Amygdala (tissue), 56 donors: Measurements from ENCODE around the gene SPOCK1.

Experiments used
- DNase-seq, 56 donors: peaks; one replicate each; lab custom pipeline; 2025; lab: John Stamatoyannopoulos, UW

SPOCK1 gene

DNA sequence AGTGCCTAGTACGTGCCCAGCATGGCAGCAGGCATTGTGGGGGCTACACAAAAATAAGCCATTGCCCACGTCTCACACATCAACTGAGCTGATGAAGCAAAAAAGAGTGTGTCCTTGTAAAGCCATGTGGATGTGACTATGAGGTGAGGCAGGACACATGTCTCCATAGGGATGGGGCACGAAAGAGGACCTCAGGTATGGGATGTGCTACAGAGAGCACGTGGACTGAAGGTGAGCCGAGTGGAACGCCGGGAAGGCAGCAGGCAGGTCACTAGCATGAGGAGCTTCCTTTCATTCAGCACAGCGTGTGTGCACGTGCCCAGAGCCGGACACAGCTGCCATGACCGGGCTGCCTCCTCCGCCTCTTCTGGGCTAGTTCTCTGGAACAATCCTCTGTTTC lies 429.8 kb downstream of the SPOCK1 start:
- peak in 11 of 56 donors; percentile 1 to 59 (median 25) for DNase-seq

DNA sequence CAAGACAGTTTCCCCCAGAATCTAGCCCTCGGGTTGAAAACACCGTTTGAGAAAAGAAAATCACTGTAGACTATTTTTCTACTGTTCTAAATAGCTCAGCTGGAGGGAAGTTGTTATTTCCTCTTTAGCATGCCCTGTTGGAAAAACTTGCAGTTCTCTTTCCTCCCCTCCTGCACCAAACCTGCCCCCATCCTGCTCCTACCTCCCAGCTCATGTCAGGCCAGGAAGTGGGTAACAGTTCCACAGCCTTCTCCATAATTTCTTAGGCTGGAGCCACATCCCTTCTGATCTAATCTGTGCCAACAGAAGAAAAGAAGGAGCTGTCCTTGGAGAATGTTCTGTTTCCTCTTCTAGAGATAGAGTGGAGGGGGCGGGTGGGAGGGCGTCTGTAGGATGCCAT lies 437.7 kb downstream of the SPOCK1 start:
- no peak for DNase-seq

DNA sequence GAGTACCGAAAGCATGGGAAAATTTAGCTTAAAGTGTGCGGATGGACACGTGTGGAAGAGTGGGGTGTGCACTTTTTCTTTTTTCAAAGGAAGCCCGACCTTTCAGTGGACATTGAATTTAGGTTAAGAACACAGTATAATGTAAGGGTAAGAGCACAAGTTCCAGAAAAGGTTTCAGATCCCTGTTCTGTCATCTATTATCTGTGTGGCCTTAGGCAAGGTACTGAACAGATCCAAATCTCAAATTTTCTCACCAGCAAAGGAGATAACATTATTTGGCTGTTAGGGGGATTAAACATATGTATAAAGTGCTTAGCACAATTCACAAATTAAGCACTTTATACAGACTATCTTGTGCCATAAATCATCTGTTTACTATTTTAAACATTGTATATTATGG lies 441.0 kb downstream of the SPOCK1 start:
- DNase-seq: no peak

DNA sequence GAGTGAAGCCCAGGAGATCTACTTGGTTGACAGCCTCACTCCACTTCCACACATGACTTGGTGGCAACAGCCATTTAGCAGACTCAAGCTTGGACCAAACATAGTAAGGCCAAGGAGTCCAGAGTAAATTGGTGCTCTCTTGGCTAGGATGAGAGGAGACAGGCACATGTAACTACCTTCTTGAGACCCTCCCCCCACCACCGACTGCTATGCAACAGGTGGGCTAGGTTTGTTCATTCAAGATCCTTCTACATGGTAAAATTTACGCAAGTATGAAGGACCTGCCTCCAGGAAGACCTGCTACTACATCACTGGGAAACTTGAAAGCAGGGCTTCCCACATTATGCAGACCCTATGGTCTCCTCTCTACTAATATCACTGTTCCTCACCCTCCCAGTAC lies 442.4 kb downstream of the SPOCK1 start:
- DNase-seq: no peak

DNA sequence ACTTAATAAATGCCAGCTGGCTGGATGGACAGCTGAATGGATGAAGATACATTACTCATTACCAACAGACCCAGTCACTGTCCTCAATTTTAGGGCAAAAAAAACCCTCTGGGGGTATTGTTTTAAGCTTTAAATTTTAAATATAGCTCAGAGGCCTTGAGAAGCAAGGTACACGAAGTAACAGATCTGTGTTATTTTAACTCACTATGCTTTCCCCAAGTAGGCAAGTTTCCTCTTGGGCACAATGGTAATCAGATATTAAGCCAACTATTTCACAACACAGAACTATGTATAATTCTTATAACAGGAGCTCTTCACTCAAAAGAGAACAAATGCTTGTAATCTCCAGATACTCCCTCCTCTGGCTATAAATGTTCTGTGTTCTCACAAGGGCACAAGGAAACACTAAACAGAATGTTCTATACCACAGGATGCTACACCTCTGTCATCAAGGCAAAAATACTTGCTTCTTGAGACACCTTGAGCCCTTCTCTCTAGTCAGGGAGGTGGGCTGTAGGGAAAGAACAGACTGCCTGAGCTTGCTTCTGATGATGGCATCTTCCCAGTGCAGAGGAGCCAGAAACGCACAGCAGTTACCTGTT lies 443.8 kb downstream of the SPOCK1 start:
- no peak for DNase-seq

DNA sequence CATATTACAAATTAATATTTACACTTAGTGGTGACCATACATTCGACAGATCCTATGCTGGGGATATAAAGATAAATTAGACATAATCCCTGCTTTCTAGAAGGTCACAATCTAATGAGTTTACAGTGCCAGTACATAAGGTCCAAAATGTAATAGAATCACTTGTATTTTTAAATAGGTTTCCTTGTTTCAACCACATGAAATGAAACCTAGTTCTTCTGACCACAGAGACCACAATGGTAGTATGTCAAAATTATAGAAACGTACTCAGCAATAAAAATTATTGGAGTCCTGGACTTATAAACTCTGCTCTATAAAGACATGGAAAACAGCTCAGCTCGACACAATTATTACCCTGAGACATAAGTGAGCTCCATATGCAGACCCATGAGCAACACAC lies 444.3 kb downstream of the SPOCK1 start:
- no peak for DNase-seq

DNA sequence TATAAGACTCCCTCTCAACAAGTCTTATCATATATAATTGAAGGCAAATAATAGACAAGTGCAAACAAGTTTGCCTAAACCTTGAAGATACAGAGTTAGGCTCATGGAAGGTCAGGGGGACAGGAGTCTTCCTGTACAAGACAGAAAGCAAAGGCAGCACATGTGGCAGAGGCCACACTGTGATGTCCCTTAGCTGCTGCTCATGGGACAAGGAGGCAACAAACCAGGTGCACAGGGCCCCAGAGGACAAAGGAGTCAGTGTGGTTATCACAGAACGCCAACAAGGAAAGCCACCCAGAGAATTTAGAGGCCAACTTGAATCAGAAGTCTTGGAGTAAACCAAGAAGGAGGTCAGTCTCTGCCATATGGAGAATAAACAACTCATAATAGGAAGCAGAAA lies 444.8 kb downstream of the SPOCK1 start:
- no peak for DNase-seq

DNA sequence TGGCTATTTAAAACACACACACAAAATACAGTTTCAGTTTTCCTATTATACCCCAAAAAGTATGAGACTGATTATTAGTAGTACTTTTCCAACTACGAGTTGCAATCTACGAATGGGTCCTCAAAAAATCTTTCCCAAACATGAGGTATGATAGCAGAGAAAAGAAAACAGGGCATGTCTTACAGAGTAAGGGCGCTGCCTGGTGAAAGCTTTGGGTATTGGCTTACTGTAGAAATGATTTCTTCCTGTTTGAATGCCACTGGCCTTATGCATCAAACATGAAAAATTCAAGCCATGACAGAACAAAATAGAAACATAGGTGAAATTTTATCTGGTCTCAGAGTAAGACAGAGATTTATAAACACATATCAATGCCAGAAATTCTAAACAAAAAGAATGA lies 448.0 kb downstream of the SPOCK1 start:
- DNase-seq: no peak

DNA sequence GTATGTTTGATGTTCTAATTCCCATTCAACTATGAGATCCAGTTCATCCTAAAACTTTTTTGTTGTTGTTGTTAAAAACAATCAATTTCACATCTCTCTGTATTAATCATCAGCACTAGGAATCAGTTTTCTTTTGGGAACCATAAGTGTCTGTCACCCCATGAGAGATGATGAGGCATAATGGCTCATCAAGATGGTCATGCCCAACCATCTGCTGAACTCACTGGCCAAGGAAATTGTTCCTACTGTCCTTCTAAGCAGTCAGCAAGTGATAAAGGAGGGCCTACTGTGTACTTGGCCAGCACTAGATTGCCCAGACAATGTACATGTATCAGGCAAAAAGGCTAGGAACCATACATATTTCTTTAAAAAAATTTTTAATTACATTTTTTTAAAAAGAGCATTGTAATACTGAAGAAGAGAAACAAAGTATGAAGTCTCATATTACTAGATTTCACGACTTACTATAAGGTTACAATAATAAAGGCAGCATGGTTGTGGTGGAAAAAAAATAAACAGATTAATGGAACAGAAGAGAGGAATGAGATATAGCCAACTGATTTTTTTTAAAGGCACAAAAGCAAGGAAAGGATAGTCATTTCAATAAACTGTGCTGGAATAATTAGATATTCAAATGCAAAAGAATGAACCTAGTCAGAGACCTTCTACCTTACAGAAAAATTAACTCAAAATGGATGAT lies 458.3 kb downstream of the SPOCK1 start:
- no peak for DNase-seq

DNA sequence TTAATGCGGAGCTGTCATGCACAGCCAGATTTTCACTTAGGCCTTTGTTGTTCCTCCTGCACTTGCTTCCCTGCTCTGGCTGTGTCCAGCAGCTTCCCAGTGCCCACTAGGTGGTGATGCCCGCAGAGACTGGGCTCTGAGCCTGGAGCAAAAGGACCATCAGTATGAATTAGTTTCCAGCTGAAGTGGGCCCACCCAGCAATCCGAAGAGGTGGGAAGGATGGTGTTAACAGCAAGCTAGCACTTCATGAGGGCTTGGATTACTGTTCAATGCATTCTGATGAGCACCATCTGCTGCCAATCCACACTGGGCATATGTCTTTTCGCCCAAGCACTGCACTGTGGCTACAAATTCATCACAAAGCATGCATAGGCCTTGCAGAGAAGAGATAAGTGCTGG lies 459.1 kb downstream of the SPOCK1 start:
- no peak for DNase-seq

DNA sequence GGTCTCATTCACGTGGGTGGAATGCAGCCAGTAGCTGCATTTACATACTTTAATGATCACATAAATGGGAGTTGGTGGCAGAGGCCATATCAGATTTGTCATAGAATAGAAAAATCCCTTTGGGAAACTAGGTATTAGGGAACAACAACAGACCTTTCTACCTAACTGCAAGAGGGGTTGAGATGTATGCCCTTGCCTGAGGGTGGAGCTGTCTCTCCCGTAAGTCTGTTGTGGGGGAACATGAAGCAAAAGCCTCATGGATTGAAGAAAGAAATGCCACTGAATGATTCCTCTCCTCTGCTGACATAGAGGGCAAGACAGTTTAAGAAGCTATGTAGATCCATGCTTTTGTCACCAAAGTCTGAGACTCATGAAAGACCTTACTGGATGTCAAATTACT lies 461.3 kb downstream of the SPOCK1 start:
- no peak for DNase-seq

DNA sequence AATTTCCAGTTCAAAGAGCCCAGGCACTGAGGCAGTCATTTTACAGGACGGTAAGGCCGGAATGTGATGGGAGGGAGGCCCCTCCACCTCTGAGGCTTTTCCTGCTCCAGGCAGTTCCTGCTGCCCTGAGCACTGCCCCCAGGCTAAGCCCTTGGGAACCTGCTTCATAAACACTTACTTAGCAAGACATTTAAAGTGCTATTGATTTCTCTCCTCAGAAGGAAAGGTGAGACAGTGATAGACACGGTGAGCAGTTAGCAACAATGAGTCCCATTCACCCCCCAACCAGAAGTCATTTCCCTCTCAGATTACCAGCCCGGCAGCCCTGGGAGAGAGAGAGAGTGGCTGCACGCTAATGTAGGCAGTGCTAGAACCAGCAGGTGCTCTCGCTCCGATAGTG lies 462.5 kb downstream of the SPOCK1 start:
- DNase-seq: no peak

DNA sequence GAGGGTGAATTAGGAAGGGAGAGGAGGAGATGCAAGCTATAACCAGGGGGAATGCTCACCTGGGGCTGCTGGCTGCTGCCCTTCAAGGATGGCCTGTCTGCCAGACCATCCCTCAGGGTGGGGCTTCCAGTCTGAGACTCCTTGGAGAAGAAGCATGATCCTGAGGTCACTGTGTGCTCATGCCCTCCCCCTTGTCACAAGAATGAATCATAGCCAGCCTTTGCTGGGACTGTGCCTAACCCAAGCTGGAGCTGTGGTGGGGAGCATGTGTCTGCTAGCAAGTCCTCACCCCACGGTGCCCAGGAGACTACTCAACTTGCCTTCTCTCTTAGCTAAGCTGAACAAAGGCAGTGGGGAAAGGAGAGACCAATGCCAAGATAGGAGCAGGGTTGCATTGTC lies 463.6 kb downstream of the SPOCK1 start:
- no peak for DNase-seq

DNA sequence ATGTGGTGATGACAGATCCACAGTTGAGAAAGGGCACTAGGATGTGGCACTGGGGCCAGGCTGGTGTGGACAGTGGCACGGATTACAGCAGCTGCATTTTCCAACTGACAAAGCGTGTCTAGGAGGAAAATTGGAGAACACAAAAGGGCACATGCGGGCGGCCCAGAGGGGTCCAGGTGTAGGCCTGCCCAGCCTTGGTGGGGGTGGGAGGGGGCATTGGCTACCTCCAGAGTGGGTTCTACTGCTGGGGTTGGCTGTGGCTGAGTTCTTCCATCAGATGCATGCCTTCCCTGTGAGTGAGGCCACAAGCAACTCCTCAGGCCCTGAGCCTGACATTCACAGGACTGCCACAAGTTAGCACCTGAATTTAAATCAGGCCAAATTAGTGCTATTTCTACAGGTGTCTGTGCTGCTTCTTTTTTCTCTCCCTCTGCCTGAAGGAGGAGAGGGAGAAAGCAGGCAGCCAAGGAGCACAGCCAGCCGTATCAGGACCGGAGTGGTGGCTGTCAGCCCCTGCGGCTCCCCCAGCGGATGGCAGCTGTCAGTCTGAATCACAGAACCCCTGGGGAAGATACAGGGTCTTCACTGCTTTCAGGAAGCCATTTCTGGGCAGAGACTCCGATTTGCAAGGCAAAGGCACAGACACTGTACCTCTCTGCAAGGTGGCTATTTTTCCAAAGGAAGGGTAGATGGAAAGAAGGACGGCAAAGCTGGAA lies 464.2 kb downstream of the SPOCK1 start:
- DNase-seq: no peak

DNA sequence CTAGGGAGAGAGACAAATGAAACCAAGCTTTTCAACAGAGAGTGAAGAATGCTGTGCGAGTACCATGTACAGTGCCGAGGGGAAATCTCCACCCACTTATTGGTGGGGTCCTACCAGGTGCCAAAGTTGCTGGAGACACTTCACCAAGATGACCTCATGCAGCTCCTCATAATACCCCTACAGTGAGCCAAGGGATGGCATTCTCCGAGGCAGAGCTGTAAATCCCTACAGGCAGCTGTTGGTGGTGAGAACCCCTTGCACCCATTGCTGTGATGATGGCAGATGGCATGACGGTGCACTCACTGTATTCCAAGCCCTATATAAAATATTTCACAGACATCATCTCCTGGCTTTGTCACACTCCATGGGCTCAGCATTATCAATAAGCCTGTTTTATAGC lies 464.9 kb downstream of the SPOCK1 start:
- DNase-seq: no peak

DNA sequence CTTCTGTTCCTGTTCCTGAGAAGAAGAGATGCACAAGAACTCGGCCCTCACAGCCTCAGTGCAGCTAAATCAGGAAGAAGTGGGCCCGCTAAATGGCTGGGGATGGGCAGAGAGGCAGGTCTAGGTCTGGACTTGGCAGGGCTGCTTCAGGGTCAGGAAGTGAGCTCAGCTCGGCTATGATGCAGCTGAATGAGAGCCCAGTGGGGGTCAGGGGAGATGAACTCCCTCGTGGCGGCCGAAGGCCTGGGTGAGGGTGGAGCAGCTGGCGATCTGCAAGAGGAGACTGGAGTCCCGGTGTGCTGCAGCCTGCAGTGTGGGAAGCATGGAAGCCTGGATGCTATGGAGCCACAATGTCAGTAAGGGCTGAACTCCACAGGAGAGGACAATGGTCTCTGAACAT lies 466.2 kb downstream of the SPOCK1 start:
- DNase-seq: no peak

DNA sequence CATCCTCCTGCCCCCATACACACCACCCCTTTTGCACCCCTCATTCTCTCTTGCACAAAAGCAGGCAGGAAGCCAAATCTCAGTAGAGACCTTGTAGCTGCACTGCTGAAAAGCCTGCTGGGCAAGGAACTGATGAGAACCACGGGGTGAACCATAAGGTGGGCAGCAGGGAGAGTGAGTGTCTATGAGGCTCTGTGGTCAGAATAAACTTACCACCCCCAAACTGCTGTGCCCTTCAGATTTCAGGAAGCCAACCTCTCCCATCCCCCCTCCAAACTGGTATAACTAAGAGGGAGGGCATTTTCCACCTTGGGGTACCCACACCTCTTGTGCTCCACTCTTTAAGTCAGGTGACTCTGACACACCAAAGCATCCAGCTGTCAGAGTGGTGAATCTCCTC lies 471.4 kb downstream of the SPOCK1 start:
- DNase-seq: no peak

DNA sequence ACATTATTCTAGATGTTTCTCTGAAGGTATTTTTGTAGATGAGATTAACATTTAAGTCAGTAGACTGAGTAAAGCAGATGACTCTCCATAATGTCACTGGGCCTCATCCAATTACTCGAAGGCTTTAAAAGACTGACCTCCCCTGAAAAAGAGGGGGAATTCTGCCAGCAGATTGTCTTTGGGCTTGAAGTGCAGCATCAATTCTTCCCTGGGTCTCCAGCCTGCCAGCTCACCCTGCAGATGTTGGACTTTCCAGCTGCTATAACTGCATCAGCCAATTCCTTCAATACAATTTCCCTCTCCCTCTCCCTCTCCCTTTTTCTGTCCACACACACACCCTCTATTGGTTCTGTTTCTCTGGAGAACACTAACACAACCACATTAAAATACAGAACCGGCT lies 472.8 kb downstream of the SPOCK1 start:
- no peak for DNase-seq

DNA sequence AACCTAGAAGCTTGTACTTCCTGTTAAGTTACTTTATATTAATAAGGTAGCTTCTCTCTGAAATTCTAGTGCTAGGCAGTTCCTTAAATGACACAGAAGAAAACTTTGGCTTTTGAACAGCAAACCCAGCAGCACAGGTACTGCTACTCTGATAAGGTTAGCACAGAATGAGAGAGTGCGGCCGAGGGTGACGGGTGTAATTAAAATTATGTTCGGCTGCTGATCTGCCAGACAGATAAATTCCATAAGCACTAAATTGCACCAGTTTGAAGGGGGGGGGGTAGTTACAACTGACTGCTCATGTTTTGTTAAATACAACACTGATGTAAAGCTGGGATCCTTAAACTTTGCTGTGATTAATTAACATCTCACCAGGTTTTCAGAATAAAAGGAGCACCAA lies 475.1 kb downstream of the SPOCK1 start:
- DNase-seq: no peak

DNA sequence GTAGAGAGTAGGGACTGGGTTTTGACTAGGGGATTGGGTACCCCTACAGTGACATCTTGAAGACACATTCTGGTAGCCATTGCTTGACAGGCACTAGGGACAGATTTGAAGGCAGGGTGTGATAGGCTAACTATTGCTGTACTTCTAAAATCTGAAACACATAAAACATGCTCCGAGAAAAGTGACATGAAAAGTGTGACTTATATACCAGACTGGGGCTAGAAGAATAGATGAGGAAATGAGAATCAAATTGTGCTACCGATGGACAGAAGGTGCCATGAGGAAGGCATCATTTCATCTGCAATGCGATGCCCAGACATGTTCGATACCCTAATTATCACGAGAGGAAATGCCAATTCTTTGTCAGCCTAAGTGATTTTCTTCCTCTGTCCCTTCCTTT lies 475.8 kb downstream of the SPOCK1 start:
- DNase-seq: no peak

DNA sequence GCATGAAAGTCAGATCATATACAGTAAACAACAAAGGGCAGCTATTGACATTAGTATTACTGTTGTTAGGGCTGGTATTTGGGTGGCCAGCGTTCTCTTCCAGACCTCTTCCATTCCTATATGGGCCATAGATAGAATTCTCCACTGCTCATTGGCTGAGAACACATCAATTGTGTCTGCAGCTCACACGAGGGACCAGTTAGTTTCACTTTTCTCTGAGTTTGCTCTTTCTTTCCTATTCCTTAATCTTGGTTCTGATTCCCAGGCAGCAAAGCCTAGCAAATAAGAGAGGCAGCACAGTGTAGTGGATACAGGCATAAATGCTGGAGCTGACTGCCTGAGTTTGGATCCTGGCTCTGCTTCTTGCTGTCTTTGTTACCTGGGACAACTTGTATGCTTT lies 476.4 kb downstream of the SPOCK1 start:
- no peak for DNase-seq

DNA sequence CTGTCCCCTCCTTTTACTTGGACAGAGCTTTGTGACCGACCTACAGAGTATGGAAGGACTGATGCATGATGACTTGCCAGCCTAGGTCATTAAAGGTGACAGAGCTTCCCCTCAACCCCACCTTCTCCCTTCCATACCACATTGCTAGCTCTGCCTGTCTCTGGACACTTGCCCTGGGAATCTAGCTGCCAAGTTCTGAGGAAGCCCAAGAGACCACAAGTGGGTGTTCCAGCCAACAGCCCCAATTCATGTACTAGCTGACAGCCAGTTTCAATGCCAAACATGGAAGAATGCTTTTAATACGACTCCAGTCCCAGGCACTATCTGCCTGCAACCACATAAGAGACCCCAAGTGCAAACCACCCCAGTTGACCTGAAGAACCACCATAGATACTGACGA lies 477.1 kb downstream of the SPOCK1 start:
- peak in 3 of 56 donors; percentile 4 to 14 (median 8) for DNase-seq
